ENCODE data around the gene CHD1L. TPM values are rescaled to one million over a fixed set of nuclear protein-coding genes. Genes with fewer than 3 reads are reported as not detected.

The CHD1L gene
- polyA plus RNA-seq, 1 donor from 2014 or later = 29.5 TPM

- H3K4me2 ChIP-seq (ENCODE audit: low read length) = no peak overlapping the region
- no peaks in the 10 kb centered on the region for H3K36me3 ChIP-seq (ENCODE audit: insufficient read depth, low read length)
- H3F3A ChIP-seq (ENCODE audit: insufficient read depth, low read length, poor library complexity, severe bottlenecking) = no peaks in the 10 kb centered on the region
- no peaks in the 10 kb centered on the region for H3K9me3 ChIP-seq (ENCODE audit: low read length)
- no peak overlapping the region for H3K4me3 ChIP-seq (ENCODE audit: low read length)
- H3K9ac ChIP-seq (ENCODE audit: low read length) = no peak overlapping the region
- no peaks in the 10 kb centered on the region for H4K20me1 ChIP-seq (ENCODE audit: insufficient read depth)
- TF ChIP-seq REST (IDR thresholded peaks at IDR 0.05; ENCODE audit: borderline replicate concordance) (no peak), POLR2AphosphoS5 (IDR thresholded peaks at IDR 0.05) (no peak), TAF1 (IDR thresholded peaks at IDR 0.05; ENCODE audit: low read depth) (no peak), RAD21 (conservative IDR thresholded peaks at IDR 0.05) (no peak)
- TF ChIP-seq, protein P1, sequence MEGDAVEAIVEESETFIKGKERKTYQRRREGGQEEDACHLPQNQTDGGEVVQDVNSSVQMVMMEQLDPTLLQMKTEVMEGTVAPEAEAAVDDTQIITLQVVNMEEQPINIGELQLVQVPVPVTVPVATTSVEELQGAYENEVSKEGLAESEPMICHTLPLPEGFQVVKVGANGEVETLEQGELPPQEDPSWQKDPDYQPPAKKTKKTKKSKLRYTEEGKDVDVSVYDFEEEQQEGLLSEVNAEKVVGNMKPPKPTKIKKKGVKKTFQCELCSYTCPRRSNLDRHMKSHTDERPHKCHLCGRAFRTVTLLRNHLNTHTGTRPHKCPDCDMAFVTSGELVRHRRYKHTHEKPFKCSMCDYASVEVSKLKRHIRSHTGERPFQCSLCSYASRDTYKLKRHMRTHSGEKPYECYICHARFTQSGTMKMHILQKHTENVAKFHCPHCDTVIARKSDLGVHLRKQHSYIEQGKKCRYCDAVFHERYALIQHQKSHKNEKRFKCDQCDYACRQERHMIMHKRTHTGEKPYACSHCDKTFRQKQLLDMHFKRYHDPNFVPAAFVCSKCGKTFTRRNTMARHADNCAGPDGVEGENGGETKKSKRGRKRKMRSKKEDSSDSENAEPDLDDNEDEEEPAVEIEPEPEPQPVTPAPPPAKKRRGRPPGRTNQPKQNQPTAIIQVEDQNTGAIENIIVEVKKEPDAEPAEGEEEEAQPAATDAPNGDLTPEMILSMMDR (IDR thresholded peaks at IDR 0.05; ENCODE audit: poor library complexity, severe bottlenecking) = no peak
- no peaks in the 10 kb centered on the region for H3K79me2 ChIP-seq (replicated peaks; ENCODE audit: insufficient read depth, low read length)
- H3K9me2 ChIP-seq (ENCODE audit: insufficient read depth, low read length) = no peaks in the 10 kb centered on the region
- H2AFZ ChIP-seq (ENCODE audit: low read depth, low read length) = no peak overlapping the region
- H3K27me3 ChIP-seq (ENCODE audit: insufficient read depth, low read depth, low read length) = no peaks in the 10 kb centered on the region
- H3K27ac ChIP-seq (ENCODE audit: low read length) = no peak overlapping the region
Observed at GRCh38 chr1:147218606-147219005, 23.9 kb upstream of the CHD1L start.

- H3K27ac ChIP-seq (ENCODE audit: low read length) = no peak overlapping the region
- TF ChIP-seq MXI1 (conservative IDR thresholded peaks at IDR 0.05; ENCODE audit: poor library complexity, severe bottlenecking) (no peak), POLR2AphosphoS5 (IDR thresholded peaks at IDR 0.05) (no peak), EZH2 (IDR thresholded peaks at IDR 0.05; ENCODE audit: borderline replicate concordance, insufficient read depth, low read length, poor library complexity, severe bottlenecking) (no peak), TAF1 (IDR thresholded peaks at IDR 0.05; ENCODE audit: low read depth) (no peak), EP300 (conservative IDR thresholded peaks at IDR 0.05; ENCODE audit: poor library complexity, severe bottlenecking) (no peak), RAD21 (conservative IDR thresholded peaks at IDR 0.05) (no peak), REST (IDR thresholded peaks at IDR 0.05; ENCODE audit: borderline replicate concordance) (no peak), SMC3 (conservative IDR thresholded peaks at IDR 0.05; ENCODE audit: poor library complexity) (no peak)
- TF ChIP-seq, protein P1 (IDR thresholded peaks at IDR 0.05; ENCODE audit: poor library complexity, severe bottlenecking) = no peak
- H3K36me3 ChIP-seq (ENCODE audit: insufficient read depth, low read length) = no peaks in the 10 kb centered on the region
- H4K20me1 ChIP-seq (ENCODE audit: insufficient read depth) = no peaks in the 10 kb centered on the region
- H3K9me2 ChIP-seq (ENCODE audit: insufficient read depth, low read length) = no peaks in the 10 kb centered on the region
- no peaks in the 10 kb centered on the region for H3F3A ChIP-seq (ENCODE audit: insufficient read depth, low read length, poor library complexity, severe bottlenecking)
- H3K9ac ChIP-seq (ENCODE audit: low read length) = no peak overlapping the region
- H3K9me3 ChIP-seq (ENCODE audit: low read length) = no peaks in the 10 kb centered on the region
- no peak overlapping the region for H3K4me3 ChIP-seq (ENCODE audit: low read length)
- H2AFZ ChIP-seq (ENCODE audit: low read depth, low read length) = no peak overlapping the region
- H3K4me2 ChIP-seq (ENCODE audit: low read length) = no peak overlapping the region
- H3K79me2 ChIP-seq (replicated peaks; ENCODE audit: insufficient read depth, low read length) = no peaks in the 10 kb centered on the region
- H3K27me3 ChIP-seq (ENCODE audit: insufficient read depth, low read depth, low read length) = no peaks in the 10 kb centered on the region
Observed at GRCh38 chr1:147223740-147224615, 18.5 kb upstream of the CHD1L start.
